ENCODE data around the gene IL12RB1.

Gene IL12RB1
- 22.5 to 53.5 reads per million in 2 experiments for total RNA-seq

DNA sequence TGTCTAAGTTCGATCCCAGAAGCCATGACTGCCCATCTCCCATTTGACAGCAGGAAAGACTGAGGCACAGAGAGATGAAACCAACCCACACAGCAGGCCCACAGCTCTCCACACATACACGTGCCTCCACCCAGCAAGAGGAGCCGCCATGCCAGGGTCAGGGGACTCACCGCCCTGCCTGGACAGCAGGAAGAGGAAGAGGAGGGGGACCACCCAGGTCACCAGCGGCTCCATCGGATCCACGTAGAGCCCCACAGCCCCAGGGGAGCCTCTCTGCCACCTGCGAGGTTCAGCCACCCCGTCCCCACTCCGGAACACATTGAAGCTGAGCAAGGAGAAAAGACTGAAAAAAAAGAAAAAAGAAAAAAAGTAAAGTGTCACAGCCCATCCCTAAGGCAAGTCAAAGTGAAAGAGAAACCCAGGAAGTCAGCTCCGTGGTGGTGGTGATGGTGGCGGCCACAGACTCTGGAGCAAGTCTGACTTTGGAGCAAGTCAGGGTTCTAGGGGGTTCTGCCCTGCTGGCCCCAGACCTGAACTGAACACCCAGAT is at the start of gene IL12RB1:
IL12RB1 (minus strand) TSS at position 345 of the 549 bp plus-strand sequence; CDS start at position 234, 111 bp downstream.
- DNase-seq (ENCODE audit: low read depth) = peak; percentile 33

DNA sequence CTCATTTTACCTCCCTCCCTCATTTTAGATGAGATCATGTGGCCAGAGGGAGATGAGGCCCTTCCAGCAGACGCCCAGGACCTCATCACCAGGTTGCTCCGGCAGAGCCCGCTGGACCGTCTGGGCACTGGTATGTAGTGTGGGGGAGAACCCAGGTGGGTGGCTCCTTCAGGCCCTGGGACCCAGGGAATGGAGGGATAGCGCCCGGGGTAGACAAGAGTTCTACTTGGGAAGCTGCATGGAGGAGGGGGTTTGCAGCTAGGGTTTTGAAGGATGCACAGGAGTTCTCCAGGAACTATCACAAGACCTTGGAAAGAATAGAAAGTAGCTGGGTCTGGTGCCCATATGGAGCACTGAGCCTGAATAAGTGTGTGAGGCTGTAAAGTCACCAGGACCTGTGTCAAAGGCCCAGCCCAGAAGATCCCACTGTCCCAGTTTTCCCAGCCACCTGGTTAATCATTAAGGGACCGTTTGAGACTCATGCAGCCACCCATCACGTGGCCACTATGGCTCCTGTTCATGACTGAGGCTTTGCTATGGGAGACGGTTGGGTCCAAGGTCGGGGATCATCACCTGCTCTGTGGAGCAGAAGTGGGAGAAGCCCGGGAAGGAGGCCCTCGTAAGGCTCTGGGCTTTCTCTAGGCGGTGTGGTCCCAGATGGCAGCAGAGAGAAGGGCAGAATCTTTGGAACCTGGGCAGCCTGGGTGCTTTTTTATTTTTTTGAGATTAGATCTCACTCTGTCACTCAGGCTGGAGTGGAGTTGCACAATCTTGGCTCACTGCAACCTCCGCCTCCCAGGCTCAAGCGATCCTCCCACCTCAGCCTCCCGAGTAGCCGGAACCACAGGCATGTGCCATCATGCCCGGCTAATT is 49.2 kb upstream of the IL12RB1 start:
- no peak for DNase-seq (ENCODE audit: low read depth)

DNA sequence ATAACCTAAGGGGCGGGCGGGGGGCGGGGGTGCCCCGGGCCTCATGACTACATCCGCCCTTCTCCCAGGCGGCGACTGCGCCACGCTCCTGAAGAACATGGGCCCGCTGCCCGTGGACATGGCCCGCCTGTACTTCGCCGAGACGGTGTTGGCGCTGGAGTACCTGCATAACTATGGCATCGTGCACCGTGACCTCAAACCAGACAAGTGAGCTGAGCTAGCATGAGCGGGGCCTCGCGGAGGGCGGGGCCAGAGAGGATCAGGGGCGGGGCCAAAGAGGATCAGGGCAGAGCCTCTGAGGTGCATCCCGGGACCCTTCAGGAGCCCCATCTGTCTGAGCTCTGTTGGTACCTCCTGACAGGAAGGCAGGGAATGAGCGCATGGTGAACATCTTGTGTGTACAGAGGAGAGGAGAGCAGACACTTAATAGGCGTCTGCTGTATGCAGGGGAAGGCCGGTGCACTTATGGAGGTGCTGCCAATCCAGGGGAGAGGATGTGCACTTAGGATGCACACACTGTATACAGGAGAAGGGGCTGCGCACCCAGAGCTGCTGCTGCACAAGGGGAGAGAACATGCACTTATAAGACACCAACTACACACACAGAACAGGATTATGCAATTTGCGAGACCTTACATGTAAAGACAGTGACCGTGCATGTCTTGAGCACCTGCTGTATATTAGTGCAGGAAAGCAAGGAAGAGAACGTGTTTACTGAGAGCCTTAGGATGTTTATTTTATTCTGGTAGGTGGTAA is 45.3 kb upstream of the IL12RB1 start:
- no peak for DNase-seq (ENCODE audit: low read depth)

DNA sequence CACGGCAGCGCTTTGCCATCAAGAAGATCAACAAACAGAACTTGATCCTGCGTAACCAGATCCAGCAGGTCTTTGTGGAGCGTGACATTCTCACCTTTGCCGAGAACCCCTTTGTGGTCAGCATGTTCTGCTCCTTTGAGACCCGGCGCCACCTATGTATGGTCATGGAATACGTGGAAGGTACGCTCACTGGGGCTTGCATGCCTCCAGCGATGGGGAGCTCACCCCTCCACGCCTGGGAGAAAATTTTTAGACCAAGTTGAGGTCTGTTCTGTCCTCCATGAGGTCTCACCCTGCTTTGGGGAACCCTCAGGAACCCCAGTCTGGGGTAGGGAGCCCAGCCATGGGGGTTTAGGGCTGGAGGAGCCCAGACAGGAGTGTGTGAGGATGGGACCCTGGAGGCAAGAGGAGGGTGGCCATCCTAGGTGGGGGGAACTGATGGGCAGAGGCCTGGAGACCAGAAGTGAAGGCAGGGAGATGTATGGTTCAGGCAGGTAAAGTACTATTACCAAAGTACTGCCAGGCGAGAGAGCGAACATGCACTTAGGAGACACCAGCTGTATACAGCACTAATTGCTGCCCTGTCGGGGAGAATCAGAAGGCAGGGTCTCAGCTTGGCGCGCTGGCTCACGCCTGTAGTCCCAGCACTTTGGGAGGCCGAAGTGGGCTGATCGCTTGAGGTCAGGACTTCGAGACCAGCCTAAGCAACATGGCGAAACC is 43.9 kb upstream of the IL12RB1 start:
- DNase-seq (ENCODE audit: low read depth) = no peak

DNA sequence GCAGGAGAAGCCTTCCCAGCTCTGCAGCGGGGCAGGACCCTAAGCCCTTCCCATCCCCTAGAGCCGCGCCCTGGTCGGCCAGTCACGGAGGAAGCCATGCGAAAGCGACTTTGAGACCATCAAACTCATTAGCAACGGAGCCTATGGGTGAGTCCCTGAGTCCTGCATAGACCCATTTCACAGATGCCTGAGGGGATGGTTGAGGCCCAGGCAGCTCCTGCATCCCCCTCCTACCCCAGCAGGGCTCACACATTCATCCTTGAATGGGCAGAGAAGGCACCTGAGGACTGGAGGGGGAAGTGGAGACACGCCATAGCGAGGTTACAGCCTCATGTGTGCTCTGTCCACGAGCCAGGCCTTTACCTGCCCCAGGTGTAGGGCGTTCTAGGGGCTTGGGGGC is 42.1 kb upstream of the IL12RB1 start:
- DNase-seq (ENCODE audit: low read depth) = no peak

DNA sequence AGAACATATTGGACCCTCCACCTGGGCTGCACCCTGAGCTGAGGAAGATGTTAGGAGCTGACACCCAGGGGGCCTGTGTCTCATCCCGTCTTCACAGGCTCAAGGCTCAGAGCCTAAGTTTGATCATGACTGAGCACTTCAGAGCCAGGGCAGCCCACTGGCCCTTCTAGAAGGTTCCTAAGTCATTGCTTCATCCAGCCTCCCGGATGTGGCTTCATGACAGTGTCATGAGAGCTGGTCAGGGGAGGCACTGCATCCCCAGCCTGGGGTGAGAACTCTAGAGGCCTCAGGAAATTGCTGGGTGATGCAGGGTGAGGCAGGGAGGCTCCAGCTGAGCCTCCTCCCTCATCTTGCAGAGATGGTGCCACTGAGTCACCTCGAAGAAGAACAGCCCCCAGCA is 41.3 kb upstream of the IL12RB1 start:
- DNase-seq (ENCODE audit: low read depth) = no peak

DNA sequence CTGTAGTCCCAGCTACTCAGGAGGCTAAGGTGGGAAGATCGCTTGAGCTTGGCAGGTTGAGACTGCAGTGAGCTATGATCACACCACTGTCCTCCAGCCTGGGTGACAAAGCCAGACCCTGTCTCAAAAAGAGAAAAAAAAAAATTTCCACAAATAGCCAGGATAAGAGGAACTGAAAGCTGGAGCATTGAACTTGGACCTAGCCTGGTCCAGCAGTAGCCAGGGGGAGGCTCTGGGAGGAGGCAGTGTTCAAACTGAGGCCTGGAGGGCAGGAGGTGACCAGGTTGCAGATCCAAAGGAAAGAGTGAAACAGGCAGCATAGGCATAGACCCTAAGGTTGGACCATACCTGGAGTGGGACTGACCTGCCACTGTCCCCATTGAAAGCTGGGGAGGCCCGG is 39.4 kb upstream of the IL12RB1 start:
- no peak for DNase-seq (ENCODE audit: low read depth)

DNA sequence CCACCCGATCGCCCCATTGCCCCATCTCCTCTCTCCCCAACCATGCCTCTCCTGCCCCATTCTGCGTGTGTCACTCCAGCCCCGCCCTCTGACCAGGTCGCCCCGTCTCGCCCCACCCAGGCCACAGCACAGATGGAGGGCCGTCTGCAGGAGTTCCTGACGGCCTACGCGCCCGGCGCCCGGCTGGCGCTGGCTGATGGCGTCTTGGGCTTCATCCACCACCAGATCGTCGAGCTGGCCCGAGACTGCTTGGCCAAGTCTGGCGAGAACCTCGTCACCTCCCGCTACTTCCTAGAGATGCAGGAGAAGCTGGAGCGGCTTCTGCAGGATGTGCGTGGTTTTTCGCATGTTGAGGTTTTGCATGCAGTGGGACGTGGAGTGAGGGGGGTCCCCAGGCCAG is 37.1 kb upstream of the IL12RB1 start:
- no peak for DNase-seq (ENCODE audit: low read depth)

DNA sequence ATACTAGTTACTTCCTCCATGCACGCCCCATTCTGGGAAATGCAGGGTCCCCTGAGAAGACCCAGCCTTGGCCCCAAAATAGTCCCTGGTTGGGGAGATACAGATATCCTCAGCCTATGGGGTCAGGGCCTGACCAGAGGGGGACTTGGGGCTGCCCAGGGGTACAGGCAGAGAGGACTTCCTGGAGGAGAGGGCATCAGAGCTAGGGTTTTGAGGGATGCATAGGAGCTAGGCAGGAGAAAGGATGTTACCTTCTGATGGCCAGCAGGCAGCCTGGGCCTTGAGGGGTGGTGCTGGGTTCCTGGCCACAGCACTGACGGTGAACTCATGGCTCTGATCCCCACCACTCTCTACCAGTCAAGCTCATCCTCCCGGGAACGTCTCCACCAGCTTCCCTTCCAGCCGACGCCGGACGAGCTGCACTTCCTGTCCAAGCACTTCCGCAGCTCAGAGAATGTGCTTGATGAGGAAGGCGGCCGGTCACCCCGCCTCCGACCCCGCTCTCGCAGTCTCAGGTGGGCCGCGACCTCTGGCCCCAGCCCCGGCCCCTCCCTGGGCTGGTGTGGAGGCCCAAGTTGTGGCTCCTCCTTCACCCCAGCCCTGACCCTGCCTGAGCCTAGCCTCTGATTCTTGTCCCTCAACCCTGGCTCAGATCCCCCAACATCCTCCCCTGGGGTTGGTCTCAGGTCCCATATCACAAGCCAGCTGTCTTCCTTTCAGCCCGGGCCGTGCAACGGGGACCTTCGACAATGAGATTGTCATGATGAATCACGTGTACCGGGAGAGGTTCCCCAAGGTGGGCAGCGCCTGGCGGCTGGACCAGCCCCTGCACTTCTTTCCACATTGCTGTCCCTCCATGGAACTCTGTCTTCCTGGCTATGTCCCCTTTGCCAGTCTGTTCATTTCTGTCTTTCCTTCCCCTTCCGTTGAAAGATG is 36.4 kb upstream of the IL12RB1 start:
- no peak for DNase-seq (ENCODE audit: low read depth)

DNA sequence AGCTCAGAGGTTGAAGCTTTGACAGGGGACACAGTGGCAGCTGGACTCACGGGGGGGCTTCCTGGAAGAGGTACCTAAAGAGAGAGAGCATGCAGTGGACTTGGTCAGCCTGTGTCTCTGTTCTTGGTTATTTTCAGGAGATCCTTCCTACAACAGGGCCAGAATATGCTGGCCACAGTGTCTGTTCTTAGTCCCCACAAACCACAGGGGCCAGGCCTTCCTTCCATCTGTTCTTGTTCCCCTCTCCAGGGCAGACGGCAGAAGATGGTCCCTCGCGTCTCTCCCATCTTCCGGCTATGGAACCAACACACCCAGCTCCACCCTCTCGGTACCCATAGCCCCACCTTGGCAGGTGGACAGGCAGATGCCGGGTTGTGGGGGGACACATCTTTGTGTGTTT is 35.7 kb upstream of the IL12RB1 start:
- no peak for DNase-seq (ENCODE audit: low read depth)

DNA sequence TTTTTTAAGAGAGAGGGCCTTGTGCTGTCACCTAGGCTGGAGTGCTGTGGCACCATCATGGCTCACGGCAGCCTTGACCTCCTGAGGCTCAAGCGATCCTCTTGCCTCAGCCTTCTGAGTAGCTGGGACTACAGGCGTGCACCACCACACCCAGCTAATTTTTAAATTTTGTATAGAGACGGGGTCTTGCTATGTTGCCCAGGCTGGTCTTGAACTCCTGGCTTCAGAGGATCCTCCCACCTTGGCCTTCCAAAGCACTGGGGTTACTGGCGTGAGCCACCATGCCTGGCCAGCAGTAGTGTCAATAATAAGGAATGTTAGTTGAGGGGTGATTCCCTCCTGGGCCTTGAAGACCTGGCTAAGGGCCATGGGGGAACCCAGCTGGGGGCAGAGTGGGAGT is 34.4 kb upstream of the IL12RB1 start:
- DNase-seq (ENCODE audit: low read depth) = no peak

DNA sequence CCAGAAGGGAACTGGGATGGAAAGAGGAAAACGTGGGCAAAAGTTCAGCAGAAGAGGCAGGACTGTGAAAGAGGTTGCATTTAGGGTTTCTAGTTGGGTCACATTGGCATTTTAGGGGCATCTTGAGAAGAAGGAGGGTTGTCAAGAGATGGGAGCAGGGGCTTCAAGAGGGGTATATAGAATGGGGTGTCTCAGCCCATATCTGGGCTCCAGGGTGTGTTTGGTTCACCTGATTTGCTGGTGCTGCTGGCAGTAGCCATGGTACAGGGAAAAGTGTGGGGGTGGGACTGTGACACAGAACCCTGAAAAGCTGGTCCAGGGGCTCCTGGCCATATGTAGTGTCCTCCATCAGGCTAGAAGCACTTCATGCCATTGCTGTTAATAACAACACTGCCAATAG is 33.4 kb upstream of the IL12RB1 start:
- DNase-seq (ENCODE audit: low read depth) = no peak

DNA sequence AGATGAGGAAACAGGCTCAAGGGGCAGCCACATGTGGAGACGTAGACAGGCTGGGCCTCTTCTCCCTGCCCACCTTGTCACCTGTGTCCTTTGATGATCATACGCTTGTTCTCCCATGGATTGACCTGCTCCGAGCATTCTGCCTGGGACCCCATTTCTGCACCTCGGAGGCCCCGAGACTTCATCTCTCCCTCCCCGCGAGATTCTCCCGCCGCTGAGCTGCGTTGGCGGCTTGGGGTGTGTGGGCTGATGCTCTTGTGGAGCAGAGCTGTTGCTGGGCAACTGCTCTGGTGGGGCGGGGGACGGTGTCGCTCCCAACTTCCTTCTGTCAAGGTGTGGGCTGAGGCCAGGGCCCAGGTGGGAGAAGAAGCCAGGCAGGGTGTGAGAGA is 33.0 kb upstream of the IL12RB1 start:
- peak; percentile 43 for DNase-seq (ENCODE audit: low read depth)

DNA sequence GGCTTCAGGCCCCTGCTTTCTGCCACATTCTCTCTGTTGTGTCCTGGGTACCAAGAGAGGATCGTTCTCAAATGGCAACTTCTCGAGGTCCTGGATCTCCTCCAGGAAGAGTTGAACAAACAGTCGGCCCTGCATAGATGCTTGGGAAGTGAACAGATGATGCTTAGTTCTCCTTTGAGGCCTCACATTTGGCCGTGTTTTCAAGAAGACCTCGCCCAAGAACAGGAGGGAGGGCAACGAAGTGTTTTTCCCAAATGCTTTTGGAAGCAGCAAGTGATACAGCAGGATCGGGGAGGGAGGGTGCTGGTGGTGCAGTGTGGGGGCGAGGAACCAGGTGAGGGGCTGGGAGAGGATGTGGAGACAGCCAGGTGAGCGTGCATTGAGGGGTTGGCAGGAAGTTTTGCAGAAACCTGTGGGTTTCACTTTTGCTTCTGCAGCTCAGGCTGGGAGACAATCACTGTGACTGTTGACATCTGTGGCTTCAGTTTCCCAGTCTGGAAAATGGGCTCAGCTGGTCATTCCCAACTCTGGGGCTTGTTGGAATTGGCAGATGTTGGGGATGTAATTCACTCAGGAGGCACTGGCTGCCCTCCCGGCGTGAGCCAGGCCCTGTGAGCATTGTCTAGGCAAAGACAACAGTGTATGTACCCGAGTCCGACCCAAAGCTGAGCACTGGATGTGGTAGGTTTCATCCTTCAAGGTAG is 32.4 kb upstream of the IL12RB1 start:
- DNase-seq (ENCODE audit: low read depth) = no peak

DNA sequence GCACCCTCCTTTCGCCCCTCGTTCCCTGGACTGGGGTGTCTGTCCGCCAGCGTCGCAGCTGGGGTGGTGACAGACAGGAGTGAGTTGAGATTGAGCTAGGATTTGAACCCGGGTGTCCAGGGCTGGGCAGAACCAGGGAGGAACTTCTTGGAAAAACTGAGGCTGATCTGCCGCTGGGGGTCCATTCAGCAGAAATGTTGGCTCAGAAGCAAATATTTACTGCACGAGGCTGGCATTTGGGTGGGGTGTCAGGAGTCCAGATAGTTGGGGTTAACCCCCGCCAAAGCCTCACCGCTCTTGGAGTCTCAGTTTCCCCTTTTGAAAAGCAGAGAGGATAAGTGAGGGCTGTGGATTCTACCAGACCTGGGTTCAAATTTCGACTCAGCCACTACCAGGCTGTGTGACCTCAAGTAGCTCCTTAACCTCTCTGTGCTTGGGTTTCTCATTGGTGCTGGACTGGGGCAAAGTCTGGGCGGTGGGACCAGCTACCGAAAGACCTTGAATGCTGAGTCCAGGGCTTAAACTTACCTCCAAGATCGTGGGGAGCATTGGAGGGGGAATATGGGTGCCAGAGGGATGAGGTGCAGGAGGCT is 31.8 kb upstream of the IL12RB1 start:
- no peak for DNase-seq (ENCODE audit: low read depth)

DNA sequence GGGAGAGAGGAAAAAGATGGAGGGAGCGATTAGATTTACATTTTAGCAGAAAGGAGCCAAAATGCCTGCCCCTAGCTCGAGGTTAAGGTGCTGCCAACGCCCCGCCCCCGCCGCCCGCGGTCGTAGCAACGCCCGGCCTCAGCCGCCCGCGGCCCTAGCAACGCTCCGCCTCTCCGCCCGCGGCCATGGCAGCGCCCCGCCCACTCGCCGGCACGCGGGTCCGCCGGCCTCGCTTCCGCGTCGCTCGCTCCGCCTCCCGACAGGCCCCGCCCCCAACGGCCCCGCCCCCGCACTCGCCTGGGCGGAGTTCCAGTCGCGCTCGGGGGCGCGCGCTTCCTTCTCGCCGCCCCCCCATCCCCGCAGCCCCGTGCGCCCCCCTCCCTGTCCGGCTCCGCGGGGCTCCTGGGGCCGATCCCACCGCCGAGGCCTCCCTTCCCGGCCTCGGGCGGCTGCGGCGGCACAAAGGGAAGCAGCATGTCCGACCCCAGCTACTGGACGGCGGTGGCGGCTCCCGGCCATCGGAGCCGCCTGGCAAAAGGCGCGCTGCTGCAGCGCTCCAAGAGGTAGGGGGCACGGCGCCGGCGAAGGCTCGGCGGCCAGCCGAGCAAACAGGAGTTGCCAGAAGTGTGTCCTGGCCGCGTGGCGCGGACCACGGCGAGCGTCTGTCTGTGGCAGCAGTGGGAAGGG is 31.1 kb upstream of the IL12RB1 start:
- peak; percentile 93 for DNase-seq (ENCODE audit: low read depth)

DNA sequence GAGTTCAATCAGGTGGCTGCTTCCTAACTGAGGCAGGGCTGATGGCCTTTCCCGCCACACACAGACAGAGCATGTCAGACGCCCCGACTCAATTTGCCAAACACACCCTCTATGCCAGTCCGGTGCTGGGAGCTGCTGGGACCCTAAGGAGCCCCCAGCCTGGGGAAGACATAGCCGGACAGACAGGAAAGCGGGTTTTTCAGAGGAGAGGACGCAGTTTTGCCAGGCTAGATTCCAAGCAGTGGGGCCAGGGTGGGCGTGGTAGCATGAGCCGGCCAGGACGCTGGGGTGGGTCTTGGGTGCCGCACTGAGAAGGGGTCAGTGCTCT is 30.6 kb upstream of the IL12RB1 start:
- DNase-seq (ENCODE audit: low read depth) = no peak

DNA sequence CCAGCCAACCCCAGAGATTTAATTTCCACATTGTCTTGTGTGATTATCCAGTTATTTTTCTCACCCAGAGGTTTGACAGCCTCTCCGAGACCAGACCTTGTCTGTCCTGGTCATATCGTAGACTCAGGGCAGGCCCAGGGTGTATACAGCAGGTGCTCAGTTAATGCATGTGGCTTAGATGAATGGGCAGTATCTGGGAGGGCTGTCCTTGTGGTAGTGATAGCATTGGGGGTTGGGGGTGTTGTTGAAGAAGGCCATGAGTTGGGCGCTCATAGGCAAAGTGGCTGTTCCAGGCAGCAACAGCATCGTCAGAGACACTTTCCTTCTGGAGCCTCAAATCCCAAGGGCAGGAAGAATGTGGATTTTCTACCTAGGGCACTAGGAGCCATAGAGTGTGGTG is 27.7 kb upstream of the IL12RB1 start:
- no peak for DNase-seq (ENCODE audit: low read depth)

DNA sequence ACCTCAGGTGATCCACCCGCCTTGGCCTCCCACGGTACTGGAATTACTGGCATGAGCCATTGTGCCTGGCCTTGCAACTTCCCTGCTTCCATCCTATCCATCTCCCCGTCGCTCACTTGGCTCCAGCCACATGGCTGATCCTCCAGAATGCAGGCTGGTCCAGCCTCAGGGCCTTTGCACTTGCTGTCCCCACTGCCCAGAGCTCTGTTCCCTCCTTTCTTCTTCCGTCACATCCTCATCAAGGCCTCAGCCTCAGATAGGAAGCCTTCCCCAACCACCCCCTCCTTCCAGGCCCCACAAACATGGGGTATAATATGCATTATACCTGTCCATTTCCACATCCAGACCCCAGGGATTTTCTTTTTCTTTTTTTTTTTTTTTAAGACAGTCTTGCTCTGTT is 27.1 kb upstream of the IL12RB1 start:
- DNase-seq (ENCODE audit: low read depth) = no peak
